HG02840 (cell line): ENCODE results near the gene FTL.
A peak's percentile ranks its signal among the peaks of the same experiment; 100 is the strongest.

Experiments
- ATAC-seq: cut with Tn5 transposase; IDR thresholded peaks from one replicate; pipeline ENCODE4 v1.9.1; 2021; ENCODE audit warnings: mild to moderate bottlenecking, moderate library complexity, moderate number of reproducible peaks; ENCODE audit not compliant: unreplicated experiment, low FRiP score

FTL gene

DNA sequence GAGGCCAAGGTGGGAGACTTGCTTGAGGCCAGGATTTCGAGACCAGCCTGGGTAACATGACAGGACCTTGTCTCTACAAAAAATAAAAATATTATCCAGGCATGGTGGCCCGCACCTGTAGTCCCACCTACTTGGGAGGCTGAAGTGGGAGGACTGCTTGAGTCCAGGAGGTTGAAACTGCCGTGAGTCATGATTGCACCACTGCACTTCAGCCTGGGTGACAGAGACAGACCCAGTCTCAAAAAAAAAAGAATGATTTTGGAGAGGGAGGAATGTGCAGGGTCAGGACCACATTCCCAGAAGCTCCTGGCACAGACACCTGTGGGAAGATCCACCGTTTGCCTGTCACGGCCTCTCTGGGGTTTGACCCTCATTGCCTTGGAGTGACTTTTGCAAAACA is 19.7 kb upstream of the FTL start:
- ATAC-seq = no peak

DNA sequence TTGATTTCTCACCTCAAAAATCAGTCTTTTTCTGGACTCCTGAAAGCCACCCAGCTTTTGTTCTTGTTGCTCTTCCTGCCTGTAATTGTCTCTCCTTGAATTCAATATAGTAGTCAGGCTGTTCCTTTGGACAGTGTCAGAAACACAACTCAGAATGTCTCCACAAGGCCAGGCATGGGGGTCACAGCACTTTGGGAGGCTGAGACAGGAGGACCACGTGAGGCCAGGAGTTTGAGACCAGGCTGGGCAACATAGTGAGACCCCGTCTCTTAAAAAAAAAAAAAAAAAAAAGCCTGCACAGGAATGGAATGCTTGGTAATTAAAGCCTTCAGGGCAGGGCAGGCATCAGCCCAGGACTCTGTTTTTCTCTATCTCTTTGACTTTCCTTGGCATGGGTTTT is 19.3 kb upstream of the FTL start:
- no peak for ATAC-seq

DNA sequence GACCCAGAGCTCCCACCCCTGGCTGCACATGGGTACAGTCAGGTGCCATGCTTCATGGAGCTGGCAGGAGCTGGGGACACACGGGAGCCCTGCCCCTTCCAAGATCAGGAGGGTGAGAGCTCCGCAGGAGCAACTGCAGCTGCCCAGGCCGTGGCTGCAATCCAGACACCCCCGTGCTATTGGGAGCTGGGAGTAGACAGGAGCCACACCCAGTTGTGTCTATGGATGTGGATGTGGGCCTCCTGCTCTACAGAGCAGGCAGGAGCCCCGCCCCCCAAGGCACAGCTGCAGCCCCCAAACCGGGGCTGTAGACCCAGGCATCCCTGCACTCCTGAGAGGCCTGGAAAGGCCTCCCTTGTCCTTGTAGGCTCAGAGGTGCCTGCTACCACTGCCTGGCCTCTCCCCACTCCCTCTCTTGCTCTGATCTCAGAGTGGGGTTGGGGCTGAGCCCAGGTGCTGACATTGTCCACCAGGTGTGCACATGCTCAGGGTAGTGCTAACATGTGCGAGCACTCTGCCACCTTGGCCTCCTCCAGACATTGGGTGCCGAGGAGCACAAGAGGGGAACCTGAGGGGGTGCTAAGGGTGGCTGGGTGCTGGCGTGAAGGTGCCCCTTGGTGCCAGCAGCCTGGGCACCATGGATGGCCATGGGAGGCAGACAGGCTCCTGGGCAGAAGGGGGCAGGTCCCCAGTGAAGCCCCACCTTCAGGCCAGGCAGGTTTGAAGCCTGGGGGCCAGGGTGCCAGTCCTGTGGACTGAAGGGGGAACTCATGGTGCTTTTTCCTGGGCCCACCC is 18.4 kb upstream of the FTL start:
- ATAC-seq = no peak

DNA sequence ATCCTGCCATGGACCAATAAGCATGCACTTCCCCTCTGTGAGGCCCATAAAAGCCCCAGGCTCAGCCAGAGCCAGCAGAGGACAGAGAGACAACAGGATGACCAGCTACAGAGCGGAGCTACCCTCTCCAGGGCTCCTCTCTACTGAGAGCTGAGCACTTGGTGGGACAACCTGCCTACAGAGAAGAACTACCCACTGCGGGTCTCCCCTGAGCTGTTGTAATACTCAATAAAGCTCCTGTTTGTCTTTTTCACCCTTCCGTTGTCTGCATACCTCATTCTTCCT is 17.9 kb upstream of the FTL start:
- no peak for ATAC-seq

DNA sequence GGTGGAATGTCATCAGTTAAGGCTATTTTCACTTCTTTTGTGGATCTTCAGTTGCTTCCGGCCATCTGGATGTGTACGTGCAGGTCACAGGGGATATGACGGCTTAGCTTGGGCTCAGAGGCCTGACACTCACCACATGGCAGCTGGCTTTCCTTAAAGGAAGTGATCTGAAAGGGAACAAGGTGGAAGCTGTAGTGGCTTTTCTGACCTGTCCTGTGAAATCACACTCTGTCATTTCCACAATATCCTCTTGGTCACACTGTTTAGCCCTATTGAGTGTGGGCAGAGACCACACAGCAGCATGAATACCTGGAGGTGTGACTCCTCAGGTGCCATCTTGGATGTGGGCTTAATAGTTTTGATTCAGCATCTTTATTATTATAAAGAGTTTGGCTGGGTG is 14.9 kb upstream of the FTL start:
- no peak for ATAC-seq

DNA sequence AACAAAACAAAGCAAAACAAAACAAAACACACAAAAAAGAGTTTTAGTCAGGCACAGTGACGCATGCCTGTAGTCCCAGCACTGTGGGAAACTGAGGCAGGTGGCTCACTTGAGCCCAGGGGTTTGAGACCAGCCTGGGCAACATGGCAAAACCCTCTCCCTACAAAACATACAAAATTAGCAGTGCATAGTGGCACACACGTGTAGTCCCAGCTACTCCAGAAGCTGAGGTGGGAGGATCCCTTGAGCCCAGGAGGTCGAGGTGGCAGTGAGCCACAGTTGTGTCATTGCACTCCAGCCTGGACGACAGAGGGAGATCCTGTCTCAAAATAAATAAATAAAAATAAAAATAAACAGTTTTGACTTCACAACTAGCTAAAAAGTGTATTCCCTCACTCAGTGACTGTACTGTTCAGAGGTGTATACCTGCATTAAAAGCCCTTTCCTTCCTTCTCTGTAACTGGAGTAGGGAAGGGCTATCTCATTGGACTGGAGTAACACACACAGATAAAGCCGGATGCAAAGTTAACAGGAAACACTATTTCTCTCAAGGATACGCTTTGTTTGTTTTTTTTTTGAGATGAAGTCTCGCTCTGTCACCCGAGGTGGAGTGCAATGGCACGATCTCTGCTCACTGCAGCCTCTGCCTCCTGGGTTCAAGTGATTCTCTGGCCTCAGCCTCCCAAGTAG is 14.1 kb upstream of the FTL start:
- ATAC-seq = no peak

DNA sequence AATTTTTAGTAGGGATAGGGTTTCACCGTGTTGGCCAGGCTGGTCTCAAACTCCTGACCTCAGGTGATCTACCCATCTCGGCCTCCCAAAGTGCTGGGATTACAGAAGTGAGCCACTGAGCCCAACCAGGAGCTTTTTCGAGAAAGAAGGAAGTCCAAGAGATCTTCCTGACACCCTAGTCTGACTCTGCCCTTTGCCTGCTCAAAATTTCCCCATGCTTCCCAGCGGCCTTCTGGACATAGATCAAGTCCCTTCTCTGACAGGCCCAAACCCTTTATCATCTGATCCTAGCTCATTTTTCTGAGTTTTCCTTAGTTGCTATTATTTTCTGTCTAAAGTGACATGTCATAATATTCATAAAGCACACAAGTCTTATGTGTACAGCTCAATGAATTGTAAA is 12.0 kb upstream of the FTL start:
- no peak for ATAC-seq

DNA sequence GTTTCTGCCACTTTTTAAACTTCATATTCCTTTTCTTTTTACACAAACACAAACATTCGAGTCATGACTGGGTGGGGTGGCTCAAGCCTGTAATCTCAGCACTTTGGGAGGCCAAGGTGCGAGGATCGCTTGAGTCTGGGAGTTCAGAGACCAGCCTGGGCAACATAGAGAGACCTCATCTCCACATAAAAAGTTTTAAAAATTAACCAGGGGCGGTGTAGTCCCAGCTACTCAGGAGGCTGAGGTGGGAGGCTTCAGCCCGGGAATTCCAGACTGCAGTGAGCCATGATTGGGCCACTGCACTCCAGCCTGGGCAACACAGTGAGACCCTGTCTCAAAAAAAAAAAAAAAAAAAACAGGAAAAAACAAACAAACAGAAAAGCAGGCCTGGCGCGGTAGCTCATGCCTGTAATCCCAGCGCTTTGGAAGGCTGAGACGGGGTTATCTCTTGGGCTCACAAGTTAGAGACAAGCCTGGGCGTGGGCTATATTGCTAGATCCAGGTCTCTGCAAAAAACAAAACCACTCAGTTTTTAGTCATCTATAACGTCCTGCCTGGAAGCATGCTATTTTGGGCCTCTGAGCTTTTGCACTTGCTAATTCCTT is 11.0 kb upstream of the FTL start:
- ATAC-seq = no peak

DNA sequence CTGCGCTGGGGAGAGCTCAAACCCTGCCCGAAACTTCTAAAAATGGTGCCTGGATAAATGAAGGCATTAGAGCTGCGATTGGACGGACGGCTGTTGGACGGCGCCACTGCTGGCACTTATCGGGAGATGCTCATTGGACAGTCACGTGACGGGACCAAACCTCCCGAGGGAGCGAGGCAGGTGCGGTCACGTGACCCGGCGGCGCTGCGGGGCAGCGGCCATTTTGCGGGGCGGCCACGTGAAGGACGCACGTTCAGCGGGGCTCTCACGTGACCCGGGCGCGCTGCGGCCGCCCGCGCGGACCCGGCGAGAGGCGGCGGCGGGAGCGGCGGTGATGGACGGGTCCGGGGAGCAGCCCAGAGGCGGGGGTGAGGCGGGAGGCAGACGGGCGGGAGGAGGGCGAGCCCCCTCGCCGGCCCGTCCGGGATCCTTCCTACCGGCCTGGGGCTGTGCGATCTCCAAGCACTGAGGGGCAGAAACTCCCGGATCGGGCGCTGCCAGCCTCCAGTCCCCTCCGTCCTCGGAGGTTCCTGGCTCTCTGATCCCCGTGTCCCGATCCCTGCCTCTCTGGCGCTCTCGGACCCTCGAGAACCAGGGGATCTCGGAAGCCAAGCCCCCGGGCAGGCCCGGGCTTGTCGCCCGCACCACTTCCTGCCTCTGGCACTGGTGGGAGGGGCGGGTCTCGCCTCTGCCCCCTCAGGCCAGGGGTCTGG is 10.4 kb upstream of the FTL start, which contains the start of gene BAX:
TSS of gene BAX (plus strand) at position 281 of the 713 bp plus-strand sequence. CDS start at position 335, 54 bp downstream.
- peak; percentile 89 for ATAC-seq

DNA sequence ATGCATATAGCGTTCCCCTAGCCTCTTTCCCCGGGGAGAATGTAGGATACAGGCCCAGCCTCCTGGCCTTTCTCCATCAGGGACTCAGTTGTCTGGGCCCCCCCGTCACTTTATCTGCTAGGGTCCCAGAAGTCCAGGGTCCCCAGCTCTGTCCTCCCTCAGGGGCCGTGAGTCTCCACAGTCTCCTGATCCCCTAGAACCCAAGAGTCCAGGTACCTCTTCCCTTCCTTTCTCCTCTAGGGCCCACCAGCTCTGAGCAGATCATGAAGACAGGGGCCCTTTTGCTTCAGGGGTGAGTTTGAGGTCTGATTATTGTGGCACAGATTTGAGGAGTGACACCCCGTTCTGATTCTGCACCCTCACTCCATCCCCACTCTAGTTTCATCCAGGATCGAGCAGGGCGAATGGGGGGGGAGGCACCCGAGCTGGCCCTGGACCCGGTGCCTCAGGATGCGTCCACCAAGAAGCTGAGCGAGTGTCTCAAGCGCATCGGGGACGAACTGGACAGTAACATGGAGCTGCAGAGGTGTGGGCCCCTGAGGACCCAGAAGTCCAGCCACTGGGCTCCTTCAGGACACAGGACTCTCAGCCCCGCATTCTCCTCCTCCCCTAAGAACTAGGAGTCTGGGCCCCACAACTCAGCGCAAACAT is 9.7 kb upstream of the FTL start:
- peak; percentile 11 for ATAC-seq

DNA sequence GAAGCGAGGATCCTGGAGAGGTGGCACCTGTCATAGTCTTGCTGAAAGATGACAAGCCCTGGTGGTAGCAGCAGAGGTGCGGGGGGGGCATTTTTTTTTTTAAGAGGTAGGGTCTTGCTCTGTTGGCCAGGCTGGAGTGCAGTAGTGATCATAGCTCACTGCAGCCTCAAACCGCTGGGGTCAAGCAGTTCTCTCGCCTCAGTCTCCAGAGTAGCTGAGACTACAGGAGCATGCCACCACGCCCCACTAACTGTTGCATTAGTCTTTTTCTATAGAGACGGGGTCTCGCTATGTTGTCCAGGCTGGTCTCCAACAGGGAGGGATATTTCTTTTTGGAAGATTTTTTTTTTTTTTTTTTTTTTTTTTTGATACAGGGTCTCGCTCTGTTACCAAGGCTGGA is 7.1 kb upstream of the FTL start:
- ATAC-seq = no peak

DNA sequence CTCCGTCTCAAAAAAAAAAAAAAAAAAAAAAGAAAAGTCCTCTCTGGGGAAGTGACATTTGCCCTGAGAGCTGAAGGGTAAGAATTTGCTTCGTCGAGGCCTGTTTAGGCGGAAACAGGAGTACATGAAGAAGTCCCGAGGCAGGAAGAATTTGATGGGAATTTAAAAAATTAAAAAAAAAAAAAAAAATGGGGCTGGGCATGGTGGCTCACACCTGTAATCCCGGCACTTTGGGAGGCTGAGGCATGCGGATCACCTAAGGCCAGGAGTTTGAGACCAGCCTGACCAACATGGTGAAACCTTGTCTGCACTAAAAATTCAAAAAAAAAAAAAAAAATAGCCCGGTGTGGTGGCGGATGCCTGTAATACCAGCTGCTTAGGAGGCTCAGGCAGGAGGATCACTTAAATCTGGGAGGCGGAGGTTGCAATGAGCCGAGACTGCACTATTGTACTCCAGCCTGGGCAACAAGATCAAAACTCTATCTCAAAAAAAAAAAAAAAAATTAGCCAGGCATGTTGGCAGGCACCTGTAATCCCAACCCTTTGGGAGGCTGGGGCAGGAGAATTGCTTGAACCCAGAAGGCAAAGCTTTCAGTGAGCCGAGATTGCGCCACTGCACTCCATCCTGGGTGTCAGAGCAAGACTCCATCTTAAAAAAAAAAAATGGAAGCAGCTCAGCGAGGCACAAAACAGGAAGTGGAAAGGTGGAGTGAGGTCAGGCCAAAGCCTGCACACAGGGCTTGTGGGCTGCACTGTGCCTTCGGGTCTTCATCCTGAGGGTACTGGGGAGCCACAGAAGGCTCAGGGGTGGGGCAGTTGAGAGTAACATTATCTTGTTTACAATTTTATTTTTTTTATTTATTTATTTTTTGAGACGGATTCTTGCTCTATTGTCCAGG is 5.5 kb upstream of the FTL start:
- ATAC-seq = no peak

DNA sequence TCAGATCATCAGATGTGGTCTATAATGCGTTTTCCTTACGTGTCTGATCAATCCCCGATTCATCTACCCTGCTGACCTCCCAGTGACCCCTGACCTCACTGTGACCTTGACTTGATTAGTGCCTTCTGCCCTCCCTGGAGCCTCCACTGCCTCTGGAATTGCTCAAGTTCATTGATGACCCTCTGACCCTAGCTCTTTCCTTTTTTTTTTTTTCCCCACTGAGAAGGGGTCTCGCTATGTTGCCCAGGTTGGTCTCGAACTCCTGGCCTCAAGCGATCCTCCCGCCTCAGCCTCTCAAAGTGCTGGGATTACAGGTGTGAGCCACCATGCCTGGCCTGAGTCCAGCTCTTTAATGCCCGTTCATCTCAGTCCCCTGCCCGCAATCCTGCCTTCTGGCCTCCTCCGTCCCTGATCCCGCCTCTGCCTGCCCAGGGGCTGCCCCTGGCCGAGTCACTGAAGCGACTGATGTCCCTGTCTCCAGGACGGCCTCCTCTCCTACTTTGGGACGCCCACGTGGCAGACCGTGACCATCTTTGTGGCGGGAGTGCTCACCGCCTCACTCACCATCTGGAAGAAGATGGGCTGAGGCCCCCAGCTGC is 4.0 kb upstream of the FTL start:
- ATAC-seq = no peak

DNA sequence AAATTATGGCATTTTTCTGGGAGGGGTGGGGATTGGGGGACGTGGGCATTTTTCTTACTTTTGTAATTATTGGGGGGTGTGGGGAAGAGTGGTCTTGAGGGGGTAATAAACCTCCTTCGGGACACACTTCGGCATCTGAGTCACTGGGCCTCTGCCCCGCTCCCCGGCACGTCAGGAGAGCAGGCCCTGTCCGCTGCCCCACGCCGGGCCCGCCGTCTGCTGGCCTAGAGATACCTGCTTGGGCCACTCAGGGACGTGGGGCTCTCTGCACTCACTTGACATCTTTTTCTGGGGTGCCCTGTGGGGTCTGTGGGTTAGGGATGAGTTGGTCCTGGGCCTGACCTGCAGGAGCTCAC is 3.5 kb upstream of the FTL start:
- no peak for ATAC-seq

DNA sequence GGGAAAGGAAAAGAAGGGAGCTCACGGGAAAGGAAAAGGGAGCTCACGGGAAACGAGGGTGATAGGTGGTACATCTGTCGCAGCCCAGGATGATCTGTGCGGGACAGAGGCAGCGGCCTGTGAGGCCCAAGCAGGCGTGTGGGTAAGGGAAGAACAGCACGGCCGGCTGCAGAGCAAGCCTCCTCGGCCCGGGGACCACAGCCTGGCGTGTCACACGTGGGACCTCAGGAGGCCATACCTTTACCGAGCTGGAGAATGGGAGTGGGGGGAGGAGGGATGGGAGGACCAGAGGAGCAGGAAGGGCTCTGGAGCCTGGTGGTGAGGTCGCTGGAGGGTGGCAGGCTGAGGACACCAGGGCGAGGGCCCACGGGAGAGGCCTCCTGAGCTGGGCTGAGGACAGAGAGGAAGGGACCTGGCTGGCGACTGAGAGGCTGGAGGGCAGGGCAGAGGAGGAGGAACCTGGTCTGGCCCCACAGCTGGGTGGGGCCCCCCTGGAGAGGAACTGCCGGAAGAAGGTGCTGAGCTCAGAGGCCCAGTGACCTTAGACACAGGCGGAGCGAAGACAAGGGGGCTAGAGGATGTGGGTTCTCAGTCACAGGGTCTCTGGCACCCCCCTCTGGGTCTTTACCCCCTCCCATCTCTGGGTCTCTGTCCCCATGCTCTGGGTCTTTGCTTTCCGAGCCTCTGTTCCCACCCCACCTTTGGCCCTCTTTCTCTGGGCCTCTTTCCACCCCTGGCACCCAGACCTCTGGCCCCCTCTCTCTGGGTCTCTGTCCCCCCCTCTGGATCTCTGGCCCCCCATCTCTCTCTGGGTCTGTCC is 2.9 kb upstream of the FTL start:
- no peak for ATAC-seq

DNA sequence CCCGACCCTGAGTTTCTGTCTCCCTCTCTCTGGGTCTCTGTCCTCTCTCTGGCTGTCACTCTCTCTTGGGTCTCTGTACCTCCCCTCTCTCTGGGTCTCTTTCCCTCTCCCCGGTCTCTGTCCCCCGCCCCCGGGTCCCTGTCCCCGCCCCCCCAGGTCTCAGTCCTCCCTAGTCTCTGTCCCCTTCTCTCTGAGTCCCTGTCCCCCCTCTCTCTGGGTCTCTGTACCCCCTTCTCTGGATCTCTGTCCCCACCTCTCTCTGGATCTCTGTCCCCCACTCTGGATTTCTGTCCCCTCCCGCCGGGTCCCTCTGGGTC is 2.3 kb upstream of the FTL start:
- ATAC-seq = no peak

DNA sequence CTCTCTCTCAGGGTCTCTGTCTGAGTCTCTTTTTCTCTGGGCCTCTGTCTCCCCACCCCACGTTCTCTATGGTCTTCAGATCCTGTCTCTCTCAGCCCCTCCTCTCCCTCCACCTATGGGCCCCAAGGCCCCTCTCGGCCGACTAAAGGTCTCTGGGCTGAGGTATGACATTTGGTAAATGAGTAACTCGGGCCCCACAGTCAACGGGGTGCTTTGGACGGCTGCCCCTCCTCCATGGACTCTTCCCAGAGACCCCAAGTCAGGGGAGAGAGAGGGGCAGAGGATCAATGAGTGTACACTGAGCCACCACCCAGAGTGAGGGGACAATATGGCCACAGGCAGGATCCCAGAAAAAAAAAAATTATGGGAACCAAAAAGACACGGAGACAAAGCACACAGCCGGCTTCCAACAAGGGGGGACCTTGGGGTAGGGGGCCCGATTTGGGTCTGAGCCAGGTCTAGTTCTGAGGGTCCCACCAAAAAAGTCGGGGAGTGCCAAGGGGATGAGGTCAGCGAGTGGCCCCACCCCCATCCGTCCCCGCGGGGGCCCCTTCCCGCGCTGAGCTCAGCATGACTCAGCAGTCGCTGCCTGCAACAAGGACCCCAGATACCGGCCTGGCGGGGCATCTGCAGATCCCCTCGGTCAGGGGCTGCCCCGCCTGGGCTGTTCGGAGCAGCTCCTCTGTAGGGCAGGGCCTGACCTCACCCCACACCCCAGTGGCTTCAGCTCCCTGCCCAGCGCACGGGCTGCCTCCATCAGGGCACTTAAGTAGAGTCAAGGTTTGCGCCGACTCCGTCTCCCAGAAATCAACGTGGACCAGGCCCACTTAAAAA is 1.5 kb upstream of the FTL start:
- no peak for ATAC-seq
